LNCAP (cell line): ENCODE measurements around the gene RIMKLB.

Experiments
- TF ChIP-seq, protein P1 (sequence below): fragments of 450-650 bp; IDR thresholded peaks from 2 replicates; pipeline ENCODE4 v1.5.1; 2017; ENCODE audit warnings: mild to moderate bottlenecking

RIMKLB gene

DNA sequence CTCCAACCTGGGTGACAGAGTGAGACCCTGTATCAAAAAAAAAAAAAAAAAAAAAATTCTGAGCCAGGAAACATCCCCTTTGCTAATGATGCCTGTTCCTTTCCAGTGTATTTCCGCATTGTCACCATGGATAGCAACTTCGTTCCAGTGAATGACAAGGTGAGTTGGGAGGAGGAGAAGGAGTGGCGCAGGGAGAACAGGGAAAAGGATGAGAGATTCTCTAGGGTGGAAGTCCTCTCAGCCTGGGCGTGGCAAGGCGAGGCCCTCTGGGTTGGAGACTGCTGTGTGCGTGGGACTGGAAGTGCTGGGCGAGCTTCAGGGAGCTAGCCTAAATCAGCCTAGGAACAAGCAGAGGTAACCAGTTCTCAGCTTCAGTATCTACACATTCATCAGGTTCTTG lies 131.8 kb downstream of the RIMKLB start:
- TF ChIP-seq, protein P1, sequence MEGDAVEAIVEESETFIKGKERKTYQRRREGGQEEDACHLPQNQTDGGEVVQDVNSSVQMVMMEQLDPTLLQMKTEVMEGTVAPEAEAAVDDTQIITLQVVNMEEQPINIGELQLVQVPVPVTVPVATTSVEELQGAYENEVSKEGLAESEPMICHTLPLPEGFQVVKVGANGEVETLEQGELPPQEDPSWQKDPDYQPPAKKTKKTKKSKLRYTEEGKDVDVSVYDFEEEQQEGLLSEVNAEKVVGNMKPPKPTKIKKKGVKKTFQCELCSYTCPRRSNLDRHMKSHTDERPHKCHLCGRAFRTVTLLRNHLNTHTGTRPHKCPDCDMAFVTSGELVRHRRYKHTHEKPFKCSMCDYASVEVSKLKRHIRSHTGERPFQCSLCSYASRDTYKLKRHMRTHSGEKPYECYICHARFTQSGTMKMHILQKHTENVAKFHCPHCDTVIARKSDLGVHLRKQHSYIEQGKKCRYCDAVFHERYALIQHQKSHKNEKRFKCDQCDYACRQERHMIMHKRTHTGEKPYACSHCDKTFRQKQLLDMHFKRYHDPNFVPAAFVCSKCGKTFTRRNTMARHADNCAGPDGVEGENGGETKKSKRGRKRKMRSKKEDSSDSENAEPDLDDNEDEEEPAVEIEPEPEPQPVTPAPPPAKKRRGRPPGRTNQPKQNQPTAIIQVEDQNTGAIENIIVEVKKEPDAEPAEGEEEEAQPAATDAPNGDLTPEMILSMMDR: no peak

DNA sequence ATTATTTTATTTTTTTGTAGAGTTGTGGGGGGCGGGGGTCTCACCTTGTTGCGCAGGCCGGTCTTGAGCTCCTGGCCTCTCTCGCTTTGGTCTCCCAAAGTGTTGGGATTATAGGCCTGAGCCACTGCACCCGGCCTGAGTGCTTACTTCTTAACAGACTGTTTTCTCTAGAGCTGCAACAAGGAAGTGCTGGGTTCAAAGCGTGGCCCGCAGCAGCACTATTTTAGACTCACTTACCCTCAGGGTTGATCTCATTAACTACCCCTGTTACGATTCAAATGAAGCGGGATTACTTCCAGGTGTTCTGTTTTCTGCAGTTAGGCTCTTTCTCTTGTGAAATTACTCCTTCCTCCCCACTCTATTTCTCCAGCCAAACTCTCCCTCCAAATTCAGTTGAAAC lies 133.3 kb downstream of the RIMKLB start:
- TF ChIP-seq, protein P1: no peak

DNA sequence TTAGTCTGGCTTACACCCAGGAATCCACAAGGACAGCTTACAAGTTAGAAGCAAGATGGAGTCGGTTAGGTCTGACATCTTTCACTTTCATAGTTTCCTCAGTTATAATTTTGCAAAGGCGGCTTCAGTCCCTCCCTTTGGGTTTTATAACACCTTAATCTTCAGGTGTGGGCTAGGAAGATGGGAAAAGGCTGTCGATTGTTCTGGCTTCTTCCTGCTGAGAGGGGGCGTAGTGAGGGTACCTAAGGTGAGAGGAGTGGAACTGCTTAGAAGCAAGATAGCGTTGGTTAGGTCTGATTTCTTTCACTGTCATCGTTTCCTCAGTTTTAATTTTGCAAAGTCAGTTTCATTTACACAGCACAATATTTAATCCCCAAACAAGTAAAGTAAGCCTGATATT lies 134.7 kb downstream of the RIMKLB start:
- TF ChIP-seq, protein P1: no peak
